HL-60 (cell line): ENCODE measurements around the gene PRTN3.

Experiments used
- DNase-seq, 2 experiments: peaks; one replicate each; pipeline ENCODE4 v3.0.0-alpha.2; 2010 to 2020; ENCODE audit warnings: low read depth in 1 of 2, low spot score in 1 of 2
- H3K27ac ChIP-seq: fragments of 250-450 bp; sonication (Bioruptor Pico); replicated peaks from 2 replicates; pipeline ENCODE4 v1.5.1; 2020; ENCODE audit warnings: mild to moderate bottlenecking, moderate library complexity
- H3K27me3 ChIP-seq: fragments of 250-450 bp; sonication (Bioruptor Pico); 2 replicates; pipeline ENCODE4 v1.5.1; 2021; ENCODE audit warnings: mild to moderate bottlenecking, moderate library complexity; ENCODE audit not compliant: insufficient read depth, poor library complexity, severe bottlenecking
- H3K4me3 ChIP-seq: replicated peaks from 2 replicates; pipeline ENCODE4 v1.5.1; 2011; ENCODE audit warnings: mild to moderate bottlenecking, control low read depth, low read length; ENCODE audit not compliant: insufficient read depth
- CTCF ChIP-seq: IDR thresholded peaks from one replicate; pipeline ENCODE4 v1.5.1; 2011; ENCODE audit warnings: low read length, control low read depth, inconsistent platforms; ENCODE audit not compliant: insufficient read depth
- GABPA ChIP-seq: IDR thresholded peaks from 2 replicates; pipeline ENCODE4 v1.6.1; 2012; ENCODE audit warnings: low read depth
- POLR2AphosphoS5 ChIP-seq: IDR thresholded peaks from 2 replicates; pipeline ENCODE4 v1.6.1; 2012; ENCODE audit warnings: low read depth
- REST ChIP-seq: IDR thresholded peaks from 2 replicates; pipeline ENCODE4 v1.6.1; 2012; ENCODE audit warnings: low read depth; ENCODE audit not compliant: insufficient replicate concordance
- SPI1 ChIP-seq: IDR thresholded peaks from 2 replicates; pipeline ENCODE4 v1.6.1; 2012; ENCODE audit warnings: low read depth, mild to moderate bottlenecking, borderline replicate concordance

The PRTN3 gene

DNA sequence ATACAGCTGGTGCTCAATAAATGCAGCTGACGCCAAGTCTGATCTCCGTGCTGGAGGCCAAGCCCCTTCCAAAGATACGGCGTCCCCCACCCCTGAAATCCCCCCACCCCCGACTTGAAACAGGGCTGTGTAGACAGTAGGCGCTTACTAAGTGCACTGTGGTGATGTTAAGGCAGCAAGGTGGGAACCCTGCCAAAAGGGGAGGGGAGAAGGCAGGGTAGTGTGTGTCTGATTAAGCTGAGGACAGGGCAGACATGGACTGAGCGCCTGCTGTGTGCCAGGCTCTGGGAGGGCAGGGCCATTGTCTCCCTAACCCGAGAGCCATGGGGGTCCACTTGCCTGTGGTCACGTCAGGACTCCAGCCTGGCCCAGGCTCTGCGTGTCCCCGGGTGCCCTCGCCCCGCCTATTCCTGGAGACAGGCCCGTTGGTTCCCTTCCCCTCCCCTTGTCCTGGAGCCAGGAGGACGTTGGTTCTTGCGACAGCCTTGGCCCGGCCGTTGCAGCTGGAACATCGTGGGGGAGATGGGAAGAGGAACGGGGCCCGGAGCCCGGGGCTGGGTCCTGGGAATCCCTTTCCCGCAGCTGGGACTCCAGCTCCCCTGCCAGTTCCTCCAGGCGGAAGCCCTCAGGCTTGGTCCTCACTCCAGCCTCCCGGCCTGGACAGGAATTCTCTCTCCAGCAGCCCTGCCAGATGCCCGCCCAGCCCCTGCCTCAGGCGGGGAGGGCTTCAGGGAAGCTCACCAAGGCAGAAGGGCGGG, 9.6 kb downstream of the PRTN3 start:
- TF ChIP-seq REST, result no peak
- TF ChIP-seq GABPA, result no peak
- peak; percentile 34; the same call in 1 of the 2 replicates for TF ChIP-seq SPI1
- TF ChIP-seq POLR2AphosphoS5, result peak; percentile 76; the same call in 1 of the 2 replicates
- Histone ChIP-seq H3K27ac (peak overlapping the region; percentile 77), H3K27me3 (no peaks in the 10 kb centered on the region), H3K4me3 (peak overlapping the region; percentile 35)
- peak; percentile 83 to 95 for DNase-seq

DNA sequence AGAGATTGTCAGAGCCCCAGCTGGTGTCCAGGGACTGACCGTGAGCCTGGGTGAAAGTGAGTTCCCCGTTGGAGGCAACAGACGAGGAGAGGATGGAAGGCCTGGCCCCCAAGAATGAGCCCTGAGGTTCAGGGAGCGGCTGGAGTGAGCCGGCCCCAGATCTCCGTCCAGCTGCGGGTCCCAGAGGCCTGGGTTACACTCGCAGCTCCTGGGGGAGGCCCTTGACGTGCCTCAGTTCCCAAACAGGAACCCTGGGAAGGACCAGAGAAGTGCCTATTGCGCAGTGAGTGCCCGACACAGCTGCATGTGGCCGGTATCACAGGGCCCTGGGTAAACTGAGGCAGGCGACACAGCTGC, 10.2 kb downstream of the PRTN3 start:
- no peak for DNase-seq
- no peaks in the 10 kb centered on the region for H3K27me3 ChIP-seq
- TF ChIP-seq SPI1, result no peak
- TF ChIP-seq GABPA, result no peak
- TF ChIP-seq REST, result no peak
- no peak for TF ChIP-seq POLR2AphosphoS5
- no peak for TF ChIP-seq CTCF
- H3K27ac ChIP-seq, result peak overlapping the region; percentile 77
- peak overlapping the region; percentile 35 for H3K4me3 ChIP-seq

GRCh38 chr19:852136-853013, 11.6 kb downstream of the PRTN3 start, which contains the start of gene ELANE:
Gene ELANE, plus strand, starts transcription at chr19:852303. Its CDS starts 26 bp downstream, at chr19:852329.
- peak within 1 kb of the TSS; percentile 70 for H3K4me3 ChIP-seq
- peak; percentile 93 for TF ChIP-seq SPI1
- peak; percentile 26 for TF ChIP-seq REST
- TF ChIP-seq GABPA, result no peak
- no peak for TF ChIP-seq CTCF
- peak; percentile 77 for TF ChIP-seq POLR2AphosphoS5
- peak within 1 kb of the TSS; percentile 89 for H3K27ac ChIP-seq
- peak; percentile 70 to 72 for DNase-seq
- no peaks in the 10 kb centered on the region for H3K27me3 ChIP-seq
